ENCODE results near the gene MSRB1. TPM values are rescaled to one million over a fixed set of nuclear protein-coding genes. Genes with fewer than 3 reads are reported as not detected.

MSRB1 gene
- total and polyA plus RNA-seq, 3 experiments from 2014 or later, result 20.2 to 20.4 (median 20.4) TPM

GRCh38 chr16:1918351-1919326 is 24.4 kb downstream of the MSRB1 start, which contains the start of gene HS3ST6:
HS3ST6 (minus strand) TSS chr16:1918415; CDS start chr16:1918323, 92 bp downstream.
- Histone ChIP-seq H3K27me3 (ENCODE audit: insufficient read depth, low read length, poor library complexity, severe bottlenecking) (peaks cover 26% of the 10 kb centered on the region), H3K36me3 (ENCODE audit: insufficient read depth, low read length) (no peaks in the 10 kb centered on the region), H3K9me3 (ENCODE audit: low read length) (no peaks in the 10 kb centered on the region), H3K4me3 (ENCODE audit: low read length) (no peak within 1 kb of the TSS), H3K4me1 (ENCODE audit: insufficient read depth, low read length) (no peaks in the 10 kb centered on the region), H3K27ac (ENCODE audit: low read depth, low read length) (no peak within 1 kb of the TSS)
- Mint-ChIP-seq H3K36me3 (peaks cover 0 to 1% (median 0%) of the 10 kb centered on the region in 3 donors), H3K27me3 (peaks cover 38 to 64% of the 10 kb centered on the region in 2 donors), H3K4me3 (no peak within 1 kb of the TSS), H3K27ac (no peak within 1 kb of the TSS), H3K9me3 (no peaks in the 10 kb centered on the region), H3K4me1 (no peaks in the 10 kb centered on the region)
- POLR2A ChIA-PET, result no interaction called here
- no peak for DNase-seq
- CTCF ChIA-PET, result no interaction called here

DNA sequence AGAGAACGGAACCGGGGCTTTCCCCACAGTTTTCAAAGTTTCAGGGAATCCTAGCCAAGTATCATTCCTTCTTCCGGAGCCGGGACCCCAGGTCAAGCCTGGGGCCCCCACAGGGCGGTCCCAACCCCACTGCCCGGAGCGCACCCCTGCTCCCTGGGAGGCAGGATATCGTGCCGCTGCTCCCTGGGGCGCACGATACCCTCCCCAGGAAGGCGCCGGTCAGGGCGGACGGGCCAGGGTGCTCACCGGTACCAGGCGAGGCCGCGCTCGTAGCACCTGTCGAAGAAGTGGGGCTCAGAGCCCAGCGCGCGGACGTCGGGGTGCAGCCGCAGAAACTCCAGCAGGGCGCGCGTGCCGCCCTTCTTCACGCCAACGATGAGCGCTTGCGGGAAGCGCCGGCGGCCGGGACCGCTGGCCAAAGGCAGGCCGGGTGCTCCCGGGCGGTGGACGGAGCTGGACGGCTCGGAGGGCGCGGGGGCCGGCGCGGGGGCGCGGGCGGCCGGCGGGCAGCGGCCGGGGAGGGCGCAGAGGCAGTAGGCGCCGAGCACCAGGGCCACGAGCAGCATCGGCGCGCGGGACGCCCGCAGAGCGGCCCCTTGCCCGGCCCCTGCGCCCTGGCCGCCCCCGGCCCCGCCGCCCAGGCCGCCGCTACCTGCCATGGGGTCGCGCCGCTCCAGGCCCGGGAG is 25.2 kb downstream of the MSRB1 start:
- Mint-ChIP-seq H3K27ac (no peak overlapping the region), H3K9me3 (no peaks in the 10 kb centered on the region), H3K4me3 (no peak overlapping the region), H3K36me3 (peaks cover 0 to 1% (median 0%) of the 10 kb centered on the region in 3 donors), H3K27me3 (peaks cover 32 to 58% of the 10 kb centered on the region in 2 donors), H3K4me1 (no peaks in the 10 kb centered on the region)
- H3K4me1 ChIP-seq (ENCODE audit: insufficient read depth, low read length), result no peaks in the 10 kb centered on the region
- no peak overlapping the region for H3K27ac ChIP-seq (ENCODE audit: low read depth, low read length)
- ChIA-PET POLR2A (no interaction called here), CTCF (no interaction called here)
- no peak for DNase-seq
- H3K4me3 ChIP-seq (ENCODE audit: low read length), result no peak overlapping the region
- peaks cover 20% of the 10 kb centered on the region for H3K27me3 ChIP-seq (ENCODE audit: insufficient read depth, low read length, poor library complexity, severe bottlenecking)
- no peaks in the 10 kb centered on the region for H3K9me3 ChIP-seq (ENCODE audit: low read length)
- no peaks in the 10 kb centered on the region for H3K36me3 ChIP-seq (ENCODE audit: insufficient read depth, low read length)

GRCh38 chr16:1917056-1917664 is 25.8 kb downstream of the MSRB1 start:
- H3K36me3 Mint-ChIP-seq, result no peaks in the 10 kb centered on the region
- peaks cover 26 to 52% of the 10 kb centered on the region in 2 donors for H3K27me3 Mint-ChIP-seq
- no peaks in the 10 kb centered on the region for H3K9me3 ChIP-seq (ENCODE audit: low read length)
- H3K4me1 Mint-ChIP-seq, result no peaks in the 10 kb centered on the region
- POLR2A ChIA-PET, result no interaction called here
- CTCF ChIA-PET, result no interaction called here
- no peaks in the 10 kb centered on the region for H3K4me1 ChIP-seq (ENCODE audit: insufficient read depth, low read length)
- no peak overlapping the region for H3K27ac Mint-ChIP-seq
- peaks cover 17% of the 10 kb centered on the region for H3K27me3 ChIP-seq (ENCODE audit: insufficient read depth, low read length, poor library complexity, severe bottlenecking)
- no peak overlapping the region for H3K27ac ChIP-seq (ENCODE audit: low read depth, low read length)
- H3K4me3 Mint-ChIP-seq, result no peak overlapping the region
- DNase-seq, result no peak
- no peaks in the 10 kb centered on the region for H3K36me3 ChIP-seq (ENCODE audit: insufficient read depth, low read length)
- H3K4me3 ChIP-seq (ENCODE audit: low read length), result no peak overlapping the region
- no peaks in the 10 kb centered on the region for H3K9me3 Mint-ChIP-seq

- CTCF ChIA-PET, result no interaction called here
- no peaks in the 10 kb centered on the region for H3K36me3 Mint-ChIP-seq
- H3K27me3 Mint-ChIP-seq, result peaks cover 22 to 52% of the 10 kb centered on the region in 2 donors
Measured at GRCh38 chr16:1916640-1916990, 26.4 kb downstream of the MSRB1 start.

DNA sequence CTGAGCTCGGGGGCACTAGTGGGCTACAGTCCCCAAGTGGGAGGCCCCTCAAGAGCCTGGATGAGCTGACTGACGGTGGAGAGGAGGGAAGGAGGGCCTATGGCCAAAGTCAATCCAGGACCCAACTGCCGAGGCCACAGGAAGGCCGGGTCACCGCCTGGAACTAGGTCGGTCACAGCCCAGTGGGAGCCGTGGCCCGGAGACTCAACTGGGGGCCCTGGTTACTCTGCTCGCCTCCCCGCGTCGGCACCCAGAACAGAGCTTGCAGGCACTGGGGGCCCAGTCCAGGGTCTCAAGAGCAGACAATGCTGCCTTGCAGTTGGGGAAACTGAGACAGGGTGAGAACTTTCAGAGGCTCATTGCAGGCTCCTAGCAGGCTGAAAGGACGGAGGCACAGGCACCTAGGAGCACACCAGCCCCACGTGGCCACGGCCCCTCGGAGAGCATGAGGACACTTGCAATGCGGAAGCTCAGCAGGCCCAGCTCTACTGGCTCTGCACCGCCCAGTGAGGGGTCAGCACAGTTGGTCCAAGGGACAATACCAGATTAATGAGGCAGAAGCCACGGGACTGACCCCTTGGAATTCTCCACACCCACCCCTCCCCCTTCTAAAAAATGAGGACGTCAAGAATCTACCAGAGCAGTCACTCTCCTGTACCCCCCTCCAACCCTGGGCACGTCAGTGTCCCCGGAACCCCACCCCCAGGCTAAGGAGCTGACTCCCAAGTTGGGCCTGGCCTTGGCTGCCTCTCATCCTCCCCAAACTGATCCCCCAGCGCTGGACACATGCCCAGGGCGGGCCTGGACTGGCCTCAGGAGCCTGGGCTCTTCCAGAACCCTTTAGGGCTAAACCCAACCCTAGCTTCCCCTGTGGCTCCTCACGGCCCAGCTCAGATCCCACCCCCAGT is 27.0 kb downstream of the MSRB1 start:
- no peaks in the 10 kb centered on the region for H3K4me1 Mint-ChIP-seq

More at GRCh38 chr16:1916640-1916990, 26.4 kb downstream of the MSRB1 start:
- Histone ChIP-seq H3K9me3 (ENCODE audit: low read length) (no peaks in the 10 kb centered on the region), H3K4me1 (ENCODE audit: insufficient read depth, low read length) (no peaks in the 10 kb centered on the region), H3K36me3 (ENCODE audit: insufficient read depth, low read length) (no peaks in the 10 kb centered on the region), H3K27ac (ENCODE audit: low read depth, low read length) (no peak overlapping the region), H3K4me3 (ENCODE audit: low read length) (no peak overlapping the region), H3K27me3 (ENCODE audit: insufficient read depth, low read length, poor library complexity, severe bottlenecking) (peaks cover 17% of the 10 kb centered on the region)
- Mint-ChIP-seq H3K4me1 (no peaks in the 10 kb centered on the region), H3K27ac (no peak overlapping the region), H3K4me3 (no peak overlapping the region), H3K9me3 (no peaks in the 10 kb centered on the region)
- DNase-seq, result no peak
- POLR2A ChIA-PET, result no interaction called here

DNA sequence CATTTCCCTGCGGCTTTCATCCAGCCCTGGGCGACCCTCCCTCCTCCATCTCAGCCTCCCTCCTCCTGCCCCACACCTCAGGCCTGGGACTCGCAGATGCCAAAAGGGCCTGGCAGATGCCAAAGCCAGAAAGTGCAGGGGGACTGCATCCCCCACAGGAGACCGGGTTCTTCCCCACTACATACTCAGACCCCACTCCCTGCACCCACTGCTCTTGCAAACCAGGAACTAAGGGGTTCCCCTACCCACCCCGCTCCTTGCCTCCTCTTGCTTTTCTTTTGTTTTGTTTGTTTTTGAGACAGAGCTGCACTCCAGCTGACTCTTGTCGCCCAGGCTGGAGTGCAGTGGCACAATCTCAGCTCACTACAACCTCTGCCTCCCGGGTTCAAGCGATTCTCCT is 28.0 kb downstream of the MSRB1 start:
- ChIA-PET CTCF (no interaction called here), POLR2A (no interaction called here)
- Mint-ChIP-seq H3K4me1 (no peaks in the 10 kb centered on the region), H3K36me3 (no peaks in the 10 kb centered on the region), H3K27ac (no peak overlapping the region), H3K27me3 (peaks cover 9 to 37% of the 10 kb centered on the region in 2 donors), H3K4me3 (no peak overlapping the region), H3K9me3 (no peaks in the 10 kb centered on the region)
- no peak for DNase-seq
- Histone ChIP-seq H3K4me3 (ENCODE audit: low read length) (no peak overlapping the region), H3K27me3 (ENCODE audit: insufficient read depth, low read length, poor library complexity, severe bottlenecking) (peaks cover 6% of the 10 kb centered on the region), H3K4me1 (ENCODE audit: insufficient read depth, low read length) (no peaks in the 10 kb centered on the region), H3K9me3 (ENCODE audit: low read length) (no peaks in the 10 kb centered on the region), H3K36me3 (ENCODE audit: insufficient read depth, low read length) (no peaks in the 10 kb centered on the region), H3K27ac (ENCODE audit: low read depth, low read length) (no peak overlapping the region)

More for the DNA sequence above, 27.0 kb downstream of the MSRB1 start:
- Histone ChIP-seq H3K36me3 (ENCODE audit: insufficient read depth, low read length) (no peaks in the 10 kb centered on the region), H3K9me3 (ENCODE audit: low read length) (no peaks in the 10 kb centered on the region), H3K4me1 (ENCODE audit: insufficient read depth, low read length) (no peaks in the 10 kb centered on the region), H3K4me3 (ENCODE audit: low read length) (no peak overlapping the region), H3K27ac (ENCODE audit: low read depth, low read length) (no peak overlapping the region), H3K27me3 (ENCODE audit: insufficient read depth, low read length, poor library complexity, severe bottlenecking) (peaks cover 13% of the 10 kb centered on the region)
- no peak for DNase-seq
- no peak overlapping the region for H3K27ac Mint-ChIP-seq
- ChIA-PET CTCF (no interaction called here), POLR2A (no interaction called here)
- H3K4me3 Mint-ChIP-seq, result no peak overlapping the region
- H3K9me3 Mint-ChIP-seq, result no peaks in the 10 kb centered on the region
- H3K36me3 Mint-ChIP-seq, result no peaks in the 10 kb centered on the region
- peaks cover 16 to 45% of the 10 kb centered on the region in 2 donors for H3K27me3 Mint-ChIP-seq

- no peak overlapping the region for H3K4me3 Mint-ChIP-seq
- no peak overlapping the region for H3K27ac Mint-ChIP-seq
- no peaks in the 10 kb centered on the region for H3K36me3 Mint-ChIP-seq
- H3K4me1 ChIP-seq (ENCODE audit: insufficient read depth, low read length), result no peaks in the 10 kb centered on the region
- no peak overlapping the region for H3K4me3 ChIP-seq (ENCODE audit: low read length)
- H3K4me1 Mint-ChIP-seq, result no peaks in the 10 kb centered on the region
- H3K27me3 Mint-ChIP-seq, result peaks cover 9 to 34% of the 10 kb centered on the region in 2 donors
- CTCF ChIA-PET, result no interaction called here
- H3K36me3 ChIP-seq (ENCODE audit: insufficient read depth, low read length), result no peaks in the 10 kb centered on the region
- no peaks in the 10 kb centered on the region for H3K9me3 Mint-ChIP-seq
- no peak overlapping the region for H3K27ac ChIP-seq (ENCODE audit: low read depth, low read length)
- POLR2A ChIA-PET, result no interaction called here
- H3K9me3 ChIP-seq (ENCODE audit: low read length), result no peaks in the 10 kb centered on the region
- no peak for DNase-seq
- peaks cover 4% of the 10 kb centered on the region for H3K27me3 ChIP-seq (ENCODE audit: insufficient read depth, low read length, poor library complexity, severe bottlenecking)
Measured at GRCh38 chr16:1914084-1914608, 28.9 kb downstream of the MSRB1 start.
